HepG2 (cell line): Measurements from ENCODE around the gene RAB30. TPM values are rescaled to one million over a fixed set of nuclear protein-coding genes. Genes with fewer than 3 reads are reported as not detected.

Experiments used
- AFF4 ChIP-seq: sonication (generic); formaldehyde crosslinking; IDR thresholded peaks from 2 replicates; pipeline ENCODE4 v1.4.0; 2020; ENCODE audit warnings: missing genetic modification reagents
- AHDC1 ChIP-seq: sonication (generic); formaldehyde crosslinking; IDR thresholded peaks from 2 replicates; pipeline ENCODE4 v1.5.1; 2020; ENCODE audit warnings: mild to moderate bottlenecking, missing genetic modification reagents, borderline replicate concordance
- FOXA3 ChIP-seq: IDR thresholded peaks from 2 replicates; pipeline ENCODE4 v1.6.1; 2016; ENCODE audit warnings: missing genetic modification reagents, missing compliant biosample characterization
- MAZ ChIP-seq, 2 experiments: sonication (generic) in 1 of 2; formaldehyde crosslinking in 1 of 2; IDR thresholded peaks; 2 replicates each; pipeline versions ENCODE4 v1.5.0 to v1.6.1; 2012 to 2020; ENCODE audit warnings: low read depth in 2 of 2, mild to moderate bottlenecking in 2 of 2, borderline replicate concordance in 1 of 2, improper control_type of control experiment in 1 of 2, low read length in 1 of 2, missing genetic modification reagents in 1 of 2, moderate library complexity in 1 of 2
- NCOA5 ChIP-seq: sonication (generic); formaldehyde crosslinking; IDR thresholded peaks from 2 replicates; pipeline ENCODE4 v1.4.0; 2020; ENCODE audit warnings: missing genetic modification reagents
- POGZ ChIP-seq: sonication (generic); formaldehyde crosslinking; IDR thresholded peaks from 2 replicates; pipeline ENCODE4 v1.4.0; 2020; ENCODE audit warnings: mild to moderate bottlenecking, missing genetic modification reagents
- RFX5 ChIP-seq: IDR thresholded peaks from 2 replicates; pipeline ENCODE4 v1.6.1; 2011; ENCODE audit warnings: low read depth, low read length, improper control_type of control experiment
- SAFB2 ChIP-seq: sonication (generic); formaldehyde crosslinking; IDR thresholded peaks from 2 replicates; pipeline ENCODE4 v1.5.1; 2020; ENCODE audit warnings: missing genetic modification reagents, low read depth, mild to moderate bottlenecking, borderline replicate concordance
- SOX13 ChIP-seq, 3 experiments: fragments of 450-650 bp in 1 of 3; sonication (generic) in 1 of 3; formaldehyde crosslinking in 1 of 3; IDR thresholded peaks in 2 of 3; conservative IDR thresholded peaks in 1 of 3; 2 replicates each; pipeline versions ENCODE4 v1.5.0 to v1.6.1; 2016 to 2020; ENCODE audit warnings: antibody characterized with exemption in 1 of 3, mild to moderate bottlenecking in 1 of 3, missing compliant biosample characterization in 1 of 3, missing genetic modification reagents in 1 of 3, moderate library complexity in 1 of 3
- ZGPAT ChIP-seq: IDR thresholded peaks from 2 replicates; pipeline ENCODE4 v1.6.1; 2016; ENCODE audit warnings: mild to moderate bottlenecking
- ZNF670 ChIP-seq: sonication (generic); formaldehyde crosslinking; IDR thresholded peaks from 2 replicates; pipeline ENCODE4 v1.8.0; 2022; ENCODE audit warnings: mild to moderate bottlenecking, missing genetic modification reagents, borderline replicate concordance
- ZNF691 ChIP-seq: sonication (generic); formaldehyde crosslinking; IDR thresholded peaks from 2 replicates; pipeline ENCODE4 v1.4.0; 2020; ENCODE audit warnings: missing genetic modification reagents, low read depth, mild to moderate bottlenecking, borderline replicate concordance
- ZNF713 ChIP-seq: sonication (generic); formaldehyde crosslinking; IDR thresholded peaks from 2 replicates; pipeline ENCODE4 v1.4.0; 2020; ENCODE audit warnings: mild to moderate bottlenecking, missing genetic modification reagents
- ZNF891 ChIP-seq: sonication (generic); formaldehyde crosslinking; IDR thresholded peaks from 2 replicates; pipeline ENCODE4 v1.5.0; 2020; ENCODE audit warnings: mild to moderate bottlenecking, missing genetic modification reagents
- ZZZ3 ChIP-seq: sonication (generic); formaldehyde crosslinking; IDR thresholded peaks from 2 replicates; pipeline ENCODE4 v1.4.0; 2020; ENCODE audit warnings: missing genetic modification reagents, mild to moderate bottlenecking, borderline replicate concordance
- polyA plus RNA-seq, 8 experiments: library from polyadenylated mRNA; depleted of rRNA in 3 of 8; stranded (reverse) in 7 of 8; unstranded in 1 of 8; fragments of >200 nt; fragmentation: Illumina TruSeq in 4 of 8; extraction: Trizol in 4 of 8; gene quantifications; 2 replicates each; pipeline versions ENCODE4 v1.2.1 to v1.2.3, GENCODE V29; 2011 to 2016; ENCODE audit warnings: low read depth in 4 of 8, missing spikeins in 1 of 8, mixed read lengths in 1 of 8; ENCODE audit not compliant: insufficient read depth in 1 of 8
- total RNA-seq, 5 experiments: library from RNA; depleted of rRNA; stranded (reverse); fragments of >200 nt; fragmentation: Illumina TruSeq; extraction: Trizol; gene quantifications; 2 replicates each; pipeline ENCODE4 v1.2.3, GENCODE V29; 2016; ENCODE audit warnings: low read depth in 1 of 5

Gene RAB30
- total and polyA plus RNA-seq, 2 of the 13 experiments (the other 11 are each of a cell fraction or from before 2014, with no cell fraction given) = 3.7 to 5.0 TPM

GRCh38 chr11:83007909-83008580 is 63.7 kb downstream of the RAB30 start (continued):
- TF ChIP-seq AFF4 (no peak), FOXA3 (CRISPR knock-in tag) (peak; percentile 69), ZNF891 (CRISPR knock-in tag) (no peak), ZNF691 (CRISPR knock-in tag) (no peak), POGZ (peak; percentile 79), ZNF670 (CRISPR knock-in tag) (no peak), ZGPAT (peak; percentile 84), NCOA5 (CRISPR knock-in tag) (no peak), ZZZ3 (CRISPR knock-in tag) (no peak), SAFB2 (CRISPR knock-in tag) (no peak), AHDC1 (CRISPR knock-in tag) (peak; percentile 84; the same call in 1 of the 2 replicates), ZNF713 (no peak; the same call in 1 of the 2 replicates), RFX5 (no peak), MAZ (IDR thresholded peaks at IDR 0.05; ENCODE audit: borderline replicate concordance, low read depth, low read length) (no peak), MAZ (CRISPR knock-in tag; IDR thresholded peaks at IDR 0.05; ENCODE audit: low read depth) (no peak), SOX13 (IDR thresholded peaks at IDR 0.05) (peak; percentile 53; the same call in 1 of the 2 replicates), SOX13 (CRISPR knock-in tag; conservative IDR thresholded peaks at IDR 0.05 in 1 of 2, IDR thresholded peaks at IDR 0.05 in 1 of 2) (peak in 1 of 2 experiments; percentile 94; a peak in 2 of 4 replicates)
